Non-pigmented ciliary epithelial cell (primary cell): Measurements from ENCODE around the gene ENG.
"Not testable (repeated sequence)": the region's sequence is repeated elsewhere in the genome, so short reads cannot be mapped to it uniquely, and the experiment has no call there.

Experiments used
- DNase-seq: peaks from one replicate; pipeline ENCODE4 v3.0.0-alpha.2; 2010; ENCODE audit warnings: low read depth

ENG gene

GRCh38 chr9:127844821-127845359, 9.6 kb downstream of the ENG start:
- DNase-seq: no peak

GRCh38 chr9:127841087-127841835, 13.2 kb downstream of the ENG start:
- DNase-seq: no peak

GRCh38 chr9:127838375-127839078, 15.9 kb downstream of the ENG start:
- peak; percentile 30 for DNase-seq

- no peak for DNase-seq
Observed at GRCh38 chr9:127837346-127837745, 17.1 kb downstream of the ENG start.

- not testable (repeated sequence) for DNase-seq
Observed at GRCh38 chr9:127836561-127836960, 17.9 kb downstream of the ENG start.

GRCh38 chr9:127835991-127836516, 18.4 kb downstream of the ENG start:
- DNase-seq: no peak

- DNase-seq: no peak
Observed at GRCh38 chr9:127833555-127833954, 20.9 kb downstream of the ENG start.

GRCh38 chr9:127832248-127832647, 22.2 kb downstream of the ENG start:
- no peak for DNase-seq

- no peak for DNase-seq
Observed at GRCh38 chr9:127829205-127829906, 25.1 kb downstream of the ENG start.

- peak; percentile 15 for DNase-seq
Observed at GRCh38 chr9:127828262-127829031, 26.0 kb downstream of the ENG start.

GRCh38 chr9:127826253-127826913, 28.1 kb downstream of the ENG start:
- no peak for DNase-seq

- no peak for DNase-seq
Observed at GRCh38 chr9:127825319-127826051, 29.0 kb downstream of the ENG start.

GRCh38 chr9:127822108-127822507, 32.4 kb downstream of the ENG start:
- no peak for DNase-seq

- DNase-seq: no peak
Observed at GRCh38 chr9:127818574-127818973, 35.9 kb downstream of the ENG start.

- DNase-seq: no peak
Observed at GRCh38 chr9:127817881-127818434, 36.5 kb downstream of the ENG start.

- DNase-seq: no peak
Observed at GRCh38 chr9:127816728-127817127, 37.7 kb downstream of the ENG start.

GRCh38 chr9:127816362-127816725, 38.1 kb downstream of the ENG start:
- no peak for DNase-seq

GRCh38 chr9:127815512-127816361, 38.7 kb downstream of the ENG start:
- no peak for DNase-seq
